ENCODE measurements around the gene ABCC1.

The ABCC1 gene

DNA sequence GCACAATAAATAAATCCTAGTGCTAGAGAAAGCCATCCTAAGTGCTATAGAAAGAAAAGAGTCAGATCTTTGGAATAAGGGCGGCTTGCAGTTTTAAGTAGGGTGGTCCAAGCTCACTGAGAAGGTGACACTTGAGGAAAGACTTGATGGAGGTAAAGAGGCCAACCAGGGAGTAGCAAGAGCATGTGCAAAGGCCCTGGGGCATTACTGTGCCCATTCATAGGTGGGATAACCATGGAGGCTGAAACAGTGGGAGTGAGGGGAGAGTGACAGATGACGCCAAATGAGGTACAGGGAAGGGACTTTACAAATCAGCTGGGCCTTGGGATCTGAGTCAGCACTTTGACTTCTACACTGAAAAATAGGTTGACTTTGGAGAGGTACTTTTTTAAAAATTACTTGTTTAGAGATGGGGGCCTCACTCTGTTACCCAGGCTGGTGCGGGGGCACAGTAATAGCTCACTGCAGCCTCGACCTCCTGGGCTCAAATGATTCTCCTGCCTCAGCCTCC lies 115.5 kb downstream of the ABCC1 start:
- no peaks in the 10 kb centered on the region for H3K4me1 ChIP-seq (ENCODE audit: low read length)
- TF ChIP-seq, protein P1, sequence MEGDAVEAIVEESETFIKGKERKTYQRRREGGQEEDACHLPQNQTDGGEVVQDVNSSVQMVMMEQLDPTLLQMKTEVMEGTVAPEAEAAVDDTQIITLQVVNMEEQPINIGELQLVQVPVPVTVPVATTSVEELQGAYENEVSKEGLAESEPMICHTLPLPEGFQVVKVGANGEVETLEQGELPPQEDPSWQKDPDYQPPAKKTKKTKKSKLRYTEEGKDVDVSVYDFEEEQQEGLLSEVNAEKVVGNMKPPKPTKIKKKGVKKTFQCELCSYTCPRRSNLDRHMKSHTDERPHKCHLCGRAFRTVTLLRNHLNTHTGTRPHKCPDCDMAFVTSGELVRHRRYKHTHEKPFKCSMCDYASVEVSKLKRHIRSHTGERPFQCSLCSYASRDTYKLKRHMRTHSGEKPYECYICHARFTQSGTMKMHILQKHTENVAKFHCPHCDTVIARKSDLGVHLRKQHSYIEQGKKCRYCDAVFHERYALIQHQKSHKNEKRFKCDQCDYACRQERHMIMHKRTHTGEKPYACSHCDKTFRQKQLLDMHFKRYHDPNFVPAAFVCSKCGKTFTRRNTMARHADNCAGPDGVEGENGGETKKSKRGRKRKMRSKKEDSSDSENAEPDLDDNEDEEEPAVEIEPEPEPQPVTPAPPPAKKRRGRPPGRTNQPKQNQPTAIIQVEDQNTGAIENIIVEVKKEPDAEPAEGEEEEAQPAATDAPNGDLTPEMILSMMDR (IDR thresholded peaks at IDR 0.05; ENCODE audit: low read depth, low read length): no peak
- TF ChIP-seq EZH2phosphoT487 (IDR thresholded peaks at IDR 0.05; ENCODE audit: low read depth): no peak
- H3K4me3 ChIP-seq (ENCODE audit: low read length): no peak overlapping the region
- no peaks in the 10 kb centered on the region for H3K27me3 ChIP-seq (ENCODE audit: low read depth, low read length)
- H3K27ac ChIP-seq (ENCODE audit: low read length): no peak overlapping the region
- H3K4me2 ChIP-seq (ENCODE audit: low read length): no peak overlapping the region
- no peak overlapping the region for H3K9ac ChIP-seq (ENCODE audit: low read length)
- H3K79me2 ChIP-seq (ENCODE audit: low read length): no peaks in the 10 kb centered on the region; the same call in 1 of the 2 replicates
- no peaks in the 10 kb centered on the region for H3K9me3 ChIP-seq (ENCODE audit: insufficient read depth, low read length)
- H2AFZ ChIP-seq (ENCODE audit: low read depth, low read length): no peak overlapping the region
- peaks cover 48% of the 10 kb centered on the region for H3K36me3 ChIP-seq (replicated peaks; ENCODE audit: low read depth, low read length)
- peaks cover 5% of the 10 kb centered on the region; the same call in 1 of the 2 replicates for H4K20me1 ChIP-seq (ENCODE audit: insufficient read depth, low read length)

DNA sequence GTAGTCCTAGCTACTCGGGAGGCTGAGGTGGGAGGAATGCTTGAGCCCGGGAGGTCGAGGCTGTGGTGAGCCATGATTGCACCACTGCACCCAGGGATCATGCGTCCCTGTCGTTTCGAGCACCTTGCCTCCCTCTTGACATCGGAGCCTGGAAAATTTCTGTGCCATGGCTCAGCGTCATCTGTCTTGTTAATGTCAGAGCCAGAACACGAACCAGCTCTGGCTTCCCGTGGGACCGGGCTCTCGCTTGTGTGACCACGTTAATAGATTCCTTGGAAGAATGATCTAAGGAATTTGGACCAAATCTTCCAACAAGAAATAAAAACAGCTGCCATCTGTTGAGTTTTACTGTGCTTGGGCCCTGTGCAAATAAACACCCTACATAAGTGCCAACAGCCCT lies 117.7 kb downstream of the ABCC1 start:
- Histone ChIP-seq H3K9me3 (ENCODE audit: insufficient read depth, low read length) (no peaks in the 10 kb centered on the region), H2AFZ (ENCODE audit: low read depth, low read length) (no peak overlapping the region), H4K20me1 (ENCODE audit: insufficient read depth, low read length) (peaks cover 5% of the 10 kb centered on the region; the same call in 1 of the 2 replicates), H3K36me3 (replicated peaks; ENCODE audit: low read depth, low read length) (peaks cover 43% of the 10 kb centered on the region), H3K4me3 (ENCODE audit: low read length) (no peak overlapping the region), H3K4me1 (ENCODE audit: low read length) (no peaks in the 10 kb centered on the region), H3K4me2 (ENCODE audit: low read length) (no peak overlapping the region), H3K9ac (ENCODE audit: low read length) (no peak overlapping the region), H3K27ac (ENCODE audit: low read length) (no peak overlapping the region), H3K27me3 (ENCODE audit: low read depth, low read length) (no peaks in the 10 kb centered on the region), H3K79me2 (ENCODE audit: low read length) (no peaks in the 10 kb centered on the region; the same call in 1 of the 2 replicates)
- TF ChIP-seq EZH2phosphoT487 (IDR thresholded peaks at IDR 0.05; ENCODE audit: low read depth): no peak
- TF ChIP-seq, protein P1 (IDR thresholded peaks at IDR 0.05; ENCODE audit: low read depth, low read length): no peak

DNA sequence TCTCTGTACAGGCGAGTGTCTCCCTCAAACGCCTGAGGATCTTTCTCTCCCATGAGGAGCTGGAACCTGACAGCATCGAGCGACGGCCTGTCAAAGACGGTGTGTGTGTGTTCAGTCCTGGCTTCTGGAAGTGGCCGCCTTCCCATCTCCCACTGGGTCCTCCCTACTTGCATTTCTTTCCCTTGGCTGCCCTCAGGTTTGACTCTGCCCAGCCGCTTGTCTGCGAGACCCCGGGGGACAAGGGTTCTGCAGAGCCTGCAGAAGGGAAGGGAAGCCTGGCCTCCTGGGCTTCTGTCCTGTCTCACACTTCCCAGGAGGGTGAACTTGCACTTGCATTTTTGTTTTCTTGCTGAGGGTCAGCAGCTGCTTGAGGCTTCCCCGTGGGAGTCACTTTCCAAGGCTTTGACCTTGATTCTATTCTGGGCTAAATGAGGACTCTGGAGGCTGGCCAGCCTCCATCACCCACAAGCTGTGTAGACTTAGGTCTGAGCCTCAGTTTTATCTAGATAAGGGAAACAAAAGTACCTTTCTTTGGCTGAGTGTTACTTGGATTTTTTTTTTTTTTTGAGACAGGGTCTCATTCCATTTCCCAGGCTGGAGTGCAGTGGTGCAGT lies 122.3 kb downstream of the ABCC1 start:
- Histone ChIP-seq H3K9ac (ENCODE audit: low read length) (no peak overlapping the region), H3K9me3 (ENCODE audit: insufficient read depth, low read length) (no peaks in the 10 kb centered on the region), H3K36me3 (replicated peaks; ENCODE audit: low read depth, low read length) (peaks cover 48% of the 10 kb centered on the region), H3K4me3 (ENCODE audit: low read length) (no peak overlapping the region), H3K4me1 (ENCODE audit: low read length) (no peaks in the 10 kb centered on the region), H3K27me3 (ENCODE audit: low read depth, low read length) (no peaks in the 10 kb centered on the region), H3K79me2 (ENCODE audit: low read length) (no peaks in the 10 kb centered on the region), H4K20me1 (ENCODE audit: insufficient read depth, low read length) (no peaks in the 10 kb centered on the region), H3K4me2 (ENCODE audit: low read length) (no peak overlapping the region), H3K27ac (ENCODE audit: low read length) (no peak overlapping the region), H2AFZ (ENCODE audit: low read depth, low read length) (no peak overlapping the region)
- TF ChIP-seq EZH2phosphoT487 (IDR thresholded peaks at IDR 0.05; ENCODE audit: low read depth): no peak
- TF ChIP-seq, protein P1 (IDR thresholded peaks at IDR 0.05; ENCODE audit: low read depth, low read length): no peak

DNA sequence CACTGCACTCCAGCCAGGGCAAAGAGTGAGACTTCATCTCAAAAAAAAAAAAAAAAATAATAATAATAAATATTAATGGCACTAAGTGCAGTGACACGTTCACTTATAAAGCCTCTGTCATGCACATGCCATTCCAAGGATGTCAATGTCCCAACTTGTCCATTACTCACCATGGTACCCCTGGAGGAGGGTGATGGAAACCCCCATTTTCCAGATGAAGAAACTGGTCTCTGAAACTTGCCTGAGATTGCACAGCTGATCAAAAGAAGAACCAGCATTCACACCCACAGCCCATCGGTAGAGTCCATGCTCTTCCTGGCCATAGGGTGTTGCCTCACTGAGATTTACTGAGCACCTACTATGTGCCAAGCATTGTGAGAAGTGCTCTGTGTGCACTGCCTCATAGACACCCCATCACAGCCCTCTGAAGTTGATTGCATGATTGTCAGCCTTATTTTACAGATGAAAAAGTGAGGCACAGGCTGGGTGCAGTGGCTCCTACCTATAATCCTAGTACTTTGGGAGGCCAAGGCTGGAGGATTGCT lies 123.7 kb downstream of the ABCC1 start:
- H2AFZ ChIP-seq (ENCODE audit: low read depth, low read length): no peak overlapping the region
- H3K36me3 ChIP-seq (replicated peaks; ENCODE audit: low read depth, low read length): peaks cover 48% of the 10 kb centered on the region
- no peak overlapping the region for H3K4me2 ChIP-seq (ENCODE audit: low read length)
- no peaks in the 10 kb centered on the region for H3K9me3 ChIP-seq (ENCODE audit: insufficient read depth, low read length)
- no peak overlapping the region for H3K27ac ChIP-seq (ENCODE audit: low read length)
- TF ChIP-seq EZH2phosphoT487 (IDR thresholded peaks at IDR 0.05; ENCODE audit: low read depth): no peak
- TF ChIP-seq, protein P1 (IDR thresholded peaks at IDR 0.05; ENCODE audit: low read depth, low read length): no peak
- H3K27me3 ChIP-seq (ENCODE audit: low read depth, low read length): no peaks in the 10 kb centered on the region
- no peaks in the 10 kb centered on the region for H4K20me1 ChIP-seq (ENCODE audit: insufficient read depth, low read length)
- no peaks in the 10 kb centered on the region for H3K4me1 ChIP-seq (ENCODE audit: low read length)
- H3K79me2 ChIP-seq (ENCODE audit: low read length): no peaks in the 10 kb centered on the region
- no peak overlapping the region for H3K4me3 ChIP-seq (ENCODE audit: low read length)
- no peak overlapping the region for H3K9ac ChIP-seq (ENCODE audit: low read length)
